ENCODE measurements around the gene GOT1.
A peak's percentile ranks its signal among the peaks of the same experiment; 100 is the strongest.

Gene GOT1

GRCh38 chr10:99433378-99434020 lies 3.1 kb upstream of the GOT1 start:
- no peak overlapping the region for H2BK5ac ChIP-seq (ENCODE audit: low read depth, low read length, poor library complexity)
- WGBS (ENCODE audit: extremely low coverage, insufficient coverage, insufficient read length): no CpG with 5 or more reads among the region's 1 CpG

GRCh38 chr10:99432881-99433280 lies 2.5 kb upstream of the GOT1 start:
- Histone ChIP-seq H3K4me3 (ENCODE audit: low read depth, low read length) (no peak overlapping the region), H2BK120ac (ENCODE audit: insufficient read depth, low read length, poor library complexity) (no peak overlapping the region), H3K79me1 (ENCODE audit: low read length) (peaks cover 9% of the 10 kb centered on the region), H3K4me1 (ENCODE audit: control insufficient read depth in 1 of 2, insufficient read depth in 2 of 2, low read length in 2 of 2) (peaks cover 2 to 11% of the 10 kb centered on the region in 2 experiments), H3K4me2 (ENCODE audit: low read length) (no peak overlapping the region), H3K18ac (ENCODE audit: low read length) (no peak overlapping the region), H4K91ac (ENCODE audit: low read depth, low read length) (no peak overlapping the region), H4K12ac (ENCODE audit: low read depth, low read length) (no peak overlapping the region), H2AFZ (ENCODE audit: insufficient read depth, low read length, poor library complexity) (no peak overlapping the region), H3K27me3 (ENCODE audit: insufficient read depth, low read length) (no peaks in the 10 kb centered on the region), H3K9ac (ENCODE audit: low read length) (no peak overlapping the region), H2BK5ac (ENCODE audit: low read depth, low read length, poor library complexity) (no peak overlapping the region), H3K4ac (ENCODE audit: low read depth, low read length) (no peak overlapping the region), H4K8ac (ENCODE audit: low read depth, low read length) (no peak overlapping the region), H2AK5ac (ENCODE audit: low read length) (no peak overlapping the region), H3K27ac (ENCODE audit: low read depth, low read length) (no peak overlapping the region), H3K23ac (ENCODE audit: low read length) (no peak overlapping the region), H3K79me2 (ENCODE audit: control insufficient read depth, insufficient read depth, low read length, poor library complexity) (peaks cover 7% of the 10 kb centered on the region), H3K36me3 (ENCODE audit: control insufficient read depth in 1 of 2, insufficient read depth in 2 of 2, low read length in 2 of 2) (no peaks in the 10 kb centered on the region), H2BK12ac (ENCODE audit: low read length) (no peak overlapping the region), H3K9me3 (ENCODE audit: insufficient read depth, low read depth, low read length) (no peaks in the 10 kb centered on the region), H3K14ac (ENCODE audit: low read length) (no peak overlapping the region)
- DNase-seq: no peak
- WGBS (ENCODE audit: extremely low coverage, insufficient coverage, insufficient read length): no CpG with 5 or more reads among the region's 6 CpGs

More at GRCh38 chr10:99433378-99434020, 3.1 kb upstream of the GOT1 start:
- H3K4ac ChIP-seq (ENCODE audit: low read depth, low read length): no peak overlapping the region
- no peak overlapping the region for H3K23ac ChIP-seq (ENCODE audit: low read length)
- no peak overlapping the region for H2BK12ac ChIP-seq (ENCODE audit: low read length)
- H3K27ac ChIP-seq (ENCODE audit: low read depth, low read length): no peak overlapping the region
- peaks cover 2 to 11% of the 10 kb centered on the region in 2 experiments for H3K4me1 ChIP-seq (ENCODE audit: control insufficient read depth in 1 of 2, insufficient read depth in 2 of 2, low read length in 2 of 2)
- H2AK5ac ChIP-seq (ENCODE audit: low read length): no peak overlapping the region
- H2AFZ ChIP-seq (ENCODE audit: insufficient read depth, low read length, poor library complexity): no peak overlapping the region
- no peak overlapping the region for H3K4me2 ChIP-seq (ENCODE audit: low read length)
- H4K91ac ChIP-seq (ENCODE audit: low read depth, low read length): no peak overlapping the region
- H4K12ac ChIP-seq (ENCODE audit: low read depth, low read length): no peak overlapping the region
- H3K18ac ChIP-seq (ENCODE audit: low read length): no peak overlapping the region
- no peak overlapping the region for H2BK120ac ChIP-seq (ENCODE audit: insufficient read depth, low read length, poor library complexity)
- H3K79me1 ChIP-seq (ENCODE audit: low read length): peaks cover 9% of the 10 kb centered on the region
- DNase-seq: no peak
- no peaks in the 10 kb centered on the region for H3K36me3 ChIP-seq (ENCODE audit: control insufficient read depth in 1 of 2, insufficient read depth in 2 of 2, low read length in 2 of 2)
- H3K14ac ChIP-seq (ENCODE audit: low read length): no peak overlapping the region
- H3K79me2 ChIP-seq (ENCODE audit: control insufficient read depth, insufficient read depth, low read length, poor library complexity): peaks cover 7% of the 10 kb centered on the region
- H3K9ac ChIP-seq (ENCODE audit: low read length): no peak overlapping the region
- H4K8ac ChIP-seq (ENCODE audit: low read depth, low read length): no peak overlapping the region
- no peaks in the 10 kb centered on the region for H3K27me3 ChIP-seq (ENCODE audit: insufficient read depth, low read length)
- no peaks in the 10 kb centered on the region for H3K9me3 ChIP-seq (ENCODE audit: insufficient read depth, low read depth, low read length)
- H3K4me3 ChIP-seq (ENCODE audit: low read depth, low read length): no peak overlapping the region

- no peak overlapping the region for H3K14ac ChIP-seq (ENCODE audit: low read length)
- H3K27me3 ChIP-seq (ENCODE audit: insufficient read depth, low read length): no peaks in the 10 kb centered on the region
- H3K79me2 ChIP-seq (ENCODE audit: control insufficient read depth, insufficient read depth, low read length, poor library complexity): peaks cover 7% of the 10 kb centered on the region
- peaks cover 2 to 11% of the 10 kb centered on the region in 2 experiments for H3K4me1 ChIP-seq (ENCODE audit: control insufficient read depth in 1 of 2, insufficient read depth in 2 of 2, low read length in 2 of 2)
- no peak overlapping the region for H2AK5ac ChIP-seq (ENCODE audit: low read length)
- H3K36me3 ChIP-seq (ENCODE audit: control insufficient read depth in 1 of 2, insufficient read depth in 2 of 2, low read length in 2 of 2): no peaks in the 10 kb centered on the region
- no peak overlapping the region for H4K8ac ChIP-seq (ENCODE audit: low read depth, low read length)
- no peak overlapping the region for H3K4me3 ChIP-seq (ENCODE audit: low read depth, low read length)
- no peak overlapping the region for H3K9ac ChIP-seq (ENCODE audit: low read length)
- no peak overlapping the region for H4K91ac ChIP-seq (ENCODE audit: low read depth, low read length)
- H3K27ac ChIP-seq (ENCODE audit: low read depth, low read length): no peak overlapping the region
- H4K12ac ChIP-seq (ENCODE audit: low read depth, low read length): no peak overlapping the region
- no peak overlapping the region for H2BK120ac ChIP-seq (ENCODE audit: insufficient read depth, low read length, poor library complexity)
- no peak for DNase-seq
- H3K9me3 ChIP-seq (ENCODE audit: insufficient read depth, low read depth, low read length): no peaks in the 10 kb centered on the region
- H2BK12ac ChIP-seq (ENCODE audit: low read length): no peak overlapping the region
- no CpG with 5 or more reads among the region's 4 CpGs for WGBS (ENCODE audit: extremely low coverage, insufficient coverage, insufficient read length)
- no peak overlapping the region for H2AFZ ChIP-seq (ENCODE audit: insufficient read depth, low read length, poor library complexity)
- H3K79me1 ChIP-seq (ENCODE audit: low read length): peaks cover 9% of the 10 kb centered on the region
- no peak overlapping the region for H3K4ac ChIP-seq (ENCODE audit: low read depth, low read length)
- H2BK5ac ChIP-seq (ENCODE audit: low read depth, low read length, poor library complexity): no peak overlapping the region
- H3K23ac ChIP-seq (ENCODE audit: low read length): no peak overlapping the region
- no peak overlapping the region for H3K4me2 ChIP-seq (ENCODE audit: low read length)
- H3K18ac ChIP-seq (ENCODE audit: low read length): no peak overlapping the region
Observed at GRCh38 chr10:99432047-99432446, 1.6 kb upstream of the GOT1 start.

GRCh38 chr10:99431190-99431760 lies 851 bp upstream of the GOT1 start:
- no CpG with 5 or more reads among the region's 20 CpGs for WGBS (ENCODE audit: extremely low coverage, insufficient coverage, insufficient read length)
- DNase-seq: peak in 1 of 2 donors; percentile 4
- Histone ChIP-seq H4K91ac (ENCODE audit: low read depth, low read length) (peak overlapping the region; percentile 52), H2AFZ (ENCODE audit: insufficient read depth, low read length, poor library complexity) (peak overlapping the region; percentile 64), H2BK120ac (ENCODE audit: insufficient read depth, low read length, poor library complexity) (peak overlapping the region; percentile 55), H2BK5ac (ENCODE audit: low read depth, low read length, poor library complexity) (peak overlapping the region; percentile 69), H3K14ac (ENCODE audit: low read length) (peak overlapping the region; percentile 55), H3K18ac (ENCODE audit: low read length) (peak overlapping the region; percentile 63), H3K4ac (ENCODE audit: low read depth, low read length) (no peak overlapping the region), H2BK12ac (ENCODE audit: low read length) (no peak overlapping the region), H3K9me3 (ENCODE audit: insufficient read depth, low read depth, low read length) (no peaks in the 10 kb centered on the region), H3K4me2 (ENCODE audit: low read length) (peak overlapping the region; percentile 92), H3K4me1 (ENCODE audit: control insufficient read depth in 1 of 2, insufficient read depth in 2 of 2, low read length in 2 of 2) (peaks cover 2 to 11% of the 10 kb centered on the region in 2 experiments), H2AK5ac (ENCODE audit: low read length) (no peak overlapping the region), H3K9ac (ENCODE audit: low read length) (peak overlapping the region; percentile 81), H3K27me3 (ENCODE audit: insufficient read depth, low read length) (no peaks in the 10 kb centered on the region), H3K79me1 (ENCODE audit: low read length) (peaks cover 9% of the 10 kb centered on the region), H3K79me2 (ENCODE audit: control insufficient read depth, insufficient read depth, low read length, poor library complexity) (peaks cover 7% of the 10 kb centered on the region), H3K4me3 (ENCODE audit: low read depth, low read length) (peak overlapping the region; percentile 87), H3K23ac (ENCODE audit: low read length) (no peak overlapping the region), H4K12ac (ENCODE audit: low read depth, low read length) (peak overlapping the region; percentile 73), H4K8ac (ENCODE audit: low read depth, low read length) (peak overlapping the region; percentile 83), H3K27ac (ENCODE audit: low read depth, low read length) (peak overlapping the region; percentile 46), H3K36me3 (ENCODE audit: control insufficient read depth in 1 of 2, insufficient read depth in 2 of 2, low read length in 2 of 2) (no peaks in the 10 kb centered on the region)

Data from trophoblast cell (in vitro differentiated cells and primary cell).